IMR-90 (cell line): ENCODE results near the gene DZIP1L. TPM values are rescaled to one million over a fixed set of nuclear protein-coding genes. Genes with fewer than 3 reads are reported as not detected.

Experiments
- ATAC-seq: fragments of 200-7000 bp; cut with Tn5 transposase; 2 replicates; pipeline ENCODE4 v1.9.1; 2020; ENCODE audit warnings: low read depth, mild to moderate bottlenecking, moderate library complexity
- BruUV-seq: library from RNA; stranded (reverse); fragments of 400-500 nt; replicated peaks from 2 replicates; lab custom pipeline; 2021; lab: Mats Ljungman, UMichigan
- CTCF ChIA-PET: fragments of 300-600 bp; formaldehyde crosslinking; extraction: SDS; loops from one replicate; lab custom pipeline; 2021; ENCODE audit warnings: antibody characterized with exemption; lab: Yijun Ruan, JAX
- POLR2A ChIA-PET: fragments of 300-600 bp; sonication (Branson Sonifier 250); formaldehyde crosslinking; loops from one replicate; lab custom pipeline; 2022; ENCODE audit warnings: antibody characterized with exemption; ENCODE audit not compliant: unreplicated experiment; lab: Charles Lee
- DNase-seq: peaks from one replicate; pipeline ENCODE4 v3.0.0; 2013
- H2AFZ ChIP-seq: replicated peaks from 2 replicates; pipeline ENCODE3; 2013; ENCODE audit warnings: low read length, mild to moderate bottlenecking; ENCODE audit not compliant: poor library complexity
- H2AK5ac ChIP-seq: 2 replicates; pipeline ENCODE4 v1.6.1; 2013; ENCODE audit warnings: low read depth, low read length, inconsistent platforms
- H2AK9ac ChIP-seq: replicated peaks from 2 replicates; pipeline ENCODE3; 2013; ENCODE audit warnings: mild to moderate bottlenecking, low read depth, low read length, moderate library complexity; ENCODE audit not compliant: poor library complexity
- H2BK120ac ChIP-seq: 2 replicates; pipeline ENCODE4 v1.6.1; 2013; ENCODE audit warnings: low read depth, low read length, inconsistent platforms
- H2BK15ac ChIP-seq: 3 replicates; pipeline ENCODE4 v1.6.1; 2013; ENCODE audit warnings: low read depth, low read length, inconsistent platforms
- H2BK20ac ChIP-seq: 2 replicates; pipeline ENCODE4 v1.6.1; 2013; ENCODE audit warnings: low read depth, mild to moderate bottlenecking, inconsistent platforms, low read length, moderate library complexity
- H2BK5ac ChIP-seq: 2 replicates; pipeline ENCODE4 v1.6.1; 2013; ENCODE audit warnings: mild to moderate bottlenecking, low read depth, low read length, inconsistent platforms; ENCODE audit not compliant: poor library complexity, severe bottlenecking
- H3K14ac ChIP-seq: replicated peaks from 2 replicates; pipeline ENCODE4 v1.6.1; 2013; ENCODE audit warnings: low read depth, low read length, inconsistent platforms
- H3K18ac ChIP-seq: 2 replicates; pipeline ENCODE4 v1.6.1; 2013; ENCODE audit warnings: low read depth, low read length, control low read depth
- H3K23ac ChIP-seq: 2 replicates; pipeline ENCODE4 v1.6.1; 2013; ENCODE audit warnings: low read depth, low read length, inconsistent platforms
- H3K27ac ChIP-seq: 2 replicates; pipeline ENCODE4 v1.5.1; 2013; ENCODE audit warnings: mild to moderate bottlenecking, control low read depth, low read length; ENCODE audit not compliant: insufficient read depth
- H3K27me3 ChIP-seq: 2 replicates; pipeline ENCODE4 v1.6.1; 2013; ENCODE audit warnings: low read length; ENCODE audit not compliant: control insufficient read depth, insufficient read depth
- H3K36me3 ChIP-seq: 2 replicates; pipeline ENCODE4 v1.6.1; 2013; ENCODE audit warnings: low read length, mixed read lengths; ENCODE audit not compliant: control insufficient read depth, insufficient read depth
- H3K4ac ChIP-seq: 2 replicates; pipeline ENCODE4 v1.6.1; 2013; ENCODE audit warnings: low read depth, low read length, inconsistent platforms
- H3K4me1 ChIP-seq: 2 replicates; pipeline ENCODE4 v1.6.1; 2013; ENCODE audit warnings: low read length, mixed read lengths; ENCODE audit not compliant: control insufficient read depth, insufficient read depth
- H3K4me2 ChIP-seq: 2 replicates; pipeline ENCODE4 v1.6.1; 2013; ENCODE audit warnings: low read depth, mild to moderate bottlenecking, control low read depth, low read length, moderate library complexity
- H3K4me3 ChIP-seq: 2 replicates; pipeline ENCODE4 v1.5.1; 2013; ENCODE audit warnings: low read depth, mild to moderate bottlenecking, control low read depth, low read length, moderate library complexity; ENCODE audit not compliant: insufficient read depth
- H3K56ac ChIP-seq: 2 replicates; pipeline ENCODE4 v1.6.1; 2013; ENCODE audit warnings: low read length, inconsistent platforms; ENCODE audit not compliant: insufficient read depth; ENCODE audit errors: extremely low read depth
- H3K79me1 ChIP-seq, 2 experiments: 2 replicates each; pipeline ENCODE4 v1.6.1; 2013; ENCODE audit warnings: low read length in 2 of 2, inconsistent platforms in 1 of 2, low read depth in 1 of 2
- H3K9ac ChIP-seq: 2 replicates; pipeline ENCODE4 v1.6.1; 2013; ENCODE audit warnings: low read depth, low read length, control low read depth
- H3K9me1 ChIP-seq: 2 replicates; pipeline ENCODE4 v1.6.1; 2013; ENCODE audit warnings: low read length, inconsistent platforms; ENCODE audit not compliant: insufficient read depth
- H3K9me3 ChIP-seq: 2 replicates; pipeline ENCODE4 v1.6.1; 2013; ENCODE audit warnings: low read length; ENCODE audit not compliant: control insufficient read depth, insufficient read depth
- H4K20me1 ChIP-seq: 2 replicates; pipeline ENCODE4 v1.6.1; 2013; ENCODE audit warnings: low read length, inconsistent platforms; ENCODE audit not compliant: insufficient read depth
- H4K5ac ChIP-seq: 2 replicates; pipeline ENCODE4 v1.6.1; 2013; ENCODE audit warnings: mild to moderate bottlenecking, low read depth, low read length, control low read depth
- H4K8ac ChIP-seq, 2 experiments: 2 replicates each; pipeline ENCODE4 v1.6.1; 2013; ENCODE audit warnings: low read depth in 2 of 2, low read length in 2 of 2, control low read depth in 1 of 2, inconsistent platforms in 1 of 2
- H4K91ac ChIP-seq: 2 replicates; pipeline ENCODE4 v1.6.1; 2013; ENCODE audit warnings: low read depth, low read length, inconsistent platforms; ENCODE audit not compliant: insufficient read depth
- MXI1 ChIP-seq: IDR thresholded peaks from 2 replicates; pipeline ENCODE4 v1.6.1; 2012; ENCODE audit warnings: low read depth, mild to moderate bottlenecking, low read length, moderate library complexity, borderline replicate concordance
- WGBS, 2 experiments: methylation state at CpG; one replicate each; pipeline versions ENCODE4 v1.1.5 to v1.1.7; 2013; ENCODE audit warnings: missing lambda C conversion rate in 2 of 2; ENCODE audit not compliant: insufficient read length in 1 of 2; ENCODE audit errors: extremely low coverage in 2 of 2; 5-methylcytosine and 5-hydroxymethylcytosine counted together
- dilution Hi-C: fragments of 300-500 bp; cut with HindIII; formaldehyde crosslinking; loops from one replicate; pipeline ENCODE4 v1.14.3; 2018; ENCODE audit warnings: low sequenced_read_pairs; ENCODE audit not compliant: unreplicated experiment
- in situ Hi-C: fragments of 300-500 bp; cut with MboI; formaldehyde crosslinking; loops from 3 replicates; pipeline ENCODE4 v1.14.3; 2019; ENCODE audit warnings: low sequenced_read_pairs, inconsistent platforms, mixed read lengths
- intact Hi-C: fragments of 100-400 bp; cut with micrococcal nuclease; formaldehyde crosslinking; loops from 2 replicates; pipeline ENCODE4 v1.10.0; 2022
- polyA plus RNA-seq, 3 experiments: library from polyadenylated mRNA; depleted of rRNA; stranded (reverse); fragments of >200 nt; gene quantifications; 2 replicates each; pipeline ENCODE4 v1.2.3, GENCODE V29; 2012; ENCODE audit warnings: low replicate concordance in 1 of 3
- total RNA-seq: library from RNA; depleted of rRNA; stranded (reverse); fragments of >200 nt; gene quantifications from 2 replicates; pipeline ENCODE4 v1.2.3, GENCODE V29; 2012

Gene DZIP1L
- total and polyA plus RNA-seq, 2 of the 4 experiments (the other 2 are of a cell fraction): 12.9 to 14.7 TPM

DNA sequence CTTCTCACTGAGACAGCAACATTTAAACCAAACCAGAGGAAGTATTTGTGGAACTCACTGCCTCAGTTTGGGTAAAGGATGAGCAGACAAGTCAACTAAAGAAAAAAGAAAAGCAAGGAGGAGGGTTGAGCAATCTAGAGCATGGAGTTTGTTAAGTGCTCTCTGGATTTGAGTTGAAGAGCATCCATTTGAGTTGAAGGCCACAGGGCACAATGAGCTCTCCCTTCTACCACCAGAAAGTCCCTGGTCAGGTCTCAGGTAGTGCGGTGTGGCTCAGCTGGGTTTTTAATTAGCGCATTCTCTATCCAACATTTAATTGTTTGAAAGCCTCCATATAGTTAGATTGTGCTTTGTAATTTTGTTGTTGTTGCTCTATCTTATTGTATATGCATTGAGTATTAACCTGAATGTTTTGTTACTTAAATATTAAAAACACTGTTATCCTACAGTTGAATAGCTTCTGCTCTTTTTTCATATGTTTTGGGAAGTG is 82.2 kb downstream of the DZIP1L start:
- Histone ChIP-seq H3K36me3 (peaks cover 9% of the 10 kb centered on the region), H3K4me1 (no peaks in the 10 kb centered on the region), H3K4ac (no peak overlapping the region), H2BK15ac (no peak overlapping the region), H3K23ac (no peak overlapping the region), H2BK5ac (no peak overlapping the region), H2BK120ac (no peak overlapping the region), H3K4me3 (no peak overlapping the region), H2AK9ac (no peak overlapping the region), H4K5ac (no peak overlapping the region), H3K4me2 (no peak overlapping the region), H3K14ac (no peak overlapping the region), H3K9ac (no peak overlapping the region), H4K91ac (no peak overlapping the region), H2BK20ac (no peak overlapping the region), H3K9me3 (no peaks in the 10 kb centered on the region), H2AFZ (no peak overlapping the region), H4K8ac (no peak overlapping the region), H3K9me1 (no peaks in the 10 kb centered on the region), H3K56ac (no peak overlapping the region), H3K79me1 (no peaks in the 10 kb centered on the region), H3K27me3 (no peaks in the 10 kb centered on the region), H3K18ac (no peak overlapping the region), H2AK5ac (no peak overlapping the region), H4K20me1 (no peaks in the 10 kb centered on the region), H3K27ac (no peak overlapping the region)
- ATAC-seq (no peak), DNase-seq (no peak)
- no peak for TF ChIP-seq MXI1
- ChIA-PET CTCF (interaction anchor here (1.2 kb wide), 1 partner anchor 19 kb away, joined by 6 read pairs; no protein-coding TSS in a partner anchor), POLR2A (no interaction called here)
- intact Hi-C loops (no loop called here), dilution Hi-C loops (no loop called here), in situ Hi-C loops (no loop called here)
- BruUV-seq: no TSS peak
- no CpG with 5 or more reads among the region's 2 CpGs for WGBS, 2 experiments
